Kidney glomerular epithelial cell (primary cell): Measurements from ENCODE around the gene PTPRE.
A peak's percentile ranks its signal among the peaks of the same experiment; 100 is the strongest.

Experiments used
- DNase-seq: peaks from one replicate; lab custom pipeline; 2025; lab: John Stamatoyannopoulos, UW

PTPRE gene

GRCh38 chr10:128060341-128061250 lies 153.7 kb downstream of the PTPRE start:
- no peak for DNase-seq

GRCh38 chr10:128061306-128062300 lies 154.7 kb downstream of the PTPRE start:
- DNase-seq: no peak

GRCh38 chr10:128062331-128062880 lies 155.5 kb downstream of the PTPRE start:
- DNase-seq: no peak

GRCh38 chr10:128062881-128063563 lies 156.1 kb downstream of the PTPRE start:
- DNase-seq: no peak

- no peak for DNase-seq
Observed at GRCh38 chr10:128063736-128064107, 156.8 kb downstream of the PTPRE start.

- DNase-seq: peak; percentile 74
Observed at GRCh38 chr10:128064108-128064969, 157.4 kb downstream of the PTPRE start.

GRCh38 chr10:128064970-128065580 lies 158.2 kb downstream of the PTPRE start:
- no peak for DNase-seq

GRCh38 chr10:128065881-128066534 lies 159.1 kb downstream of the PTPRE start:
- DNase-seq: no peak

GRCh38 chr10:128066870-128067382 lies 160.0 kb downstream of the PTPRE start:
- no peak for DNase-seq

- no peak for DNase-seq
Observed at GRCh38 chr10:128067691-128068397, 160.9 kb downstream of the PTPRE start.

- DNase-seq: no peak
Observed at GRCh38 chr10:128068398-128069285, 161.7 kb downstream of the PTPRE start.

- DNase-seq: peak; percentile 41
Observed at GRCh38 chr10:128069351-128070051, 162.6 kb downstream of the PTPRE start.

- no peak for DNase-seq
Observed at GRCh38 chr10:128070161-128070560, 163.3 kb downstream of the PTPRE start.

- no peak for DNase-seq
Observed at GRCh38 chr10:128070721-128071416, 164.0 kb downstream of the PTPRE start.

GRCh38 chr10:128071417-128071782 lies 164.5 kb downstream of the PTPRE start:
- no peak for DNase-seq

- DNase-seq: no peak
Observed at GRCh38 chr10:128072046-128072445, 165.1 kb downstream of the PTPRE start.
